ENCODE measurements around the gene PLEKHA4.

Gene PLEKHA4

DNA sequence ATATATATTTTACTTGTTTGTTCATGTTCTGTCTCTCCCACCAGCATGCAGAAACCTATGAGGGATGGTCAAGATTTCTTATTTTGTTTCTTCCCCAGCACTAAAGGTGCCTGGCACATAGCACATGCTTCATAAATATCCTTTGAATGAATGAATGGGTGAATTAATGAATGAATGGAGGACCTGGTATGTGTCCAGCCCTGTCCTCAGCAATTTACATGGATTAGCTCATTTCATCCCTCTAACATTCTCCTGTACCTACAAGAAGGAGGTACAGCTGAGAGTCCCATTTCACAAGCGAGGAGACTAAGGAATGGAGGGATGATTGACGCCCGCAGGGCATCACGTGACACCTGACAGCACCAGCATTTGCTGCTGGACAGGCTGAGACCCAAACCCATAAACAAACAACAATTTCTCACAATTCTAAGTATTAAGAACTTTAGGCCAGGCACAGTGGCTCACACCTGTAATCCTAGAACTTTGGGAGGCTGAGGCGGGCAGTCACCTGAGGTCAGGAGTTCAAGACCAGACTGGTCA is 50.8 kb downstream of the PLEKHA4 start:
- Histone ChIP-seq H3K4me3 (ENCODE audit: insufficient read depth, low read length, poor library complexity, severe bottlenecking) (no peak overlapping the region), H3K9me3 (ENCODE audit: insufficient read depth, low read length) (no peaks in the 10 kb centered on the region), H3F3A (ENCODE audit: insufficient read depth) (peaks cover 1% of the 10 kb centered on the region), H3K27me3 (ENCODE audit: low read length) (no peaks in the 10 kb centered on the region), H3K4me2 (ENCODE audit: low read depth, low read length, poor library complexity, severe bottlenecking) (no peak overlapping the region), H3K9me2 (replicated peaks; ENCODE audit: insufficient read depth, low read length) (no peaks in the 10 kb centered on the region), H3K79me2 (ENCODE audit: insufficient read depth, low read length) (no peaks in the 10 kb centered on the region), H3K9ac (ENCODE audit: low read length) (no peak overlapping the region), H2AFZ (ENCODE audit: low read depth, low read length, severe bottlenecking) (no peak overlapping the region), H3K36me3 (ENCODE audit: low read length) (no peaks in the 10 kb centered on the region), H3K27ac (ENCODE audit: low read depth, low read length) (no peak overlapping the region), H4K20me1 (ENCODE audit: low read depth, low read length) (no peaks in the 10 kb centered on the region)
- TF ChIP-seq, protein P1, sequence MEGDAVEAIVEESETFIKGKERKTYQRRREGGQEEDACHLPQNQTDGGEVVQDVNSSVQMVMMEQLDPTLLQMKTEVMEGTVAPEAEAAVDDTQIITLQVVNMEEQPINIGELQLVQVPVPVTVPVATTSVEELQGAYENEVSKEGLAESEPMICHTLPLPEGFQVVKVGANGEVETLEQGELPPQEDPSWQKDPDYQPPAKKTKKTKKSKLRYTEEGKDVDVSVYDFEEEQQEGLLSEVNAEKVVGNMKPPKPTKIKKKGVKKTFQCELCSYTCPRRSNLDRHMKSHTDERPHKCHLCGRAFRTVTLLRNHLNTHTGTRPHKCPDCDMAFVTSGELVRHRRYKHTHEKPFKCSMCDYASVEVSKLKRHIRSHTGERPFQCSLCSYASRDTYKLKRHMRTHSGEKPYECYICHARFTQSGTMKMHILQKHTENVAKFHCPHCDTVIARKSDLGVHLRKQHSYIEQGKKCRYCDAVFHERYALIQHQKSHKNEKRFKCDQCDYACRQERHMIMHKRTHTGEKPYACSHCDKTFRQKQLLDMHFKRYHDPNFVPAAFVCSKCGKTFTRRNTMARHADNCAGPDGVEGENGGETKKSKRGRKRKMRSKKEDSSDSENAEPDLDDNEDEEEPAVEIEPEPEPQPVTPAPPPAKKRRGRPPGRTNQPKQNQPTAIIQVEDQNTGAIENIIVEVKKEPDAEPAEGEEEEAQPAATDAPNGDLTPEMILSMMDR (IDR thresholded peaks at IDR 0.05; ENCODE audit: insufficient read depth, low read length, poor library complexity, severe bottlenecking) = no peak
- TF ChIP-seq EZH2phosphoT487 (conservative IDR thresholded peaks at IDR 0.05; ENCODE audit: low read length) = no peak

DNA sequence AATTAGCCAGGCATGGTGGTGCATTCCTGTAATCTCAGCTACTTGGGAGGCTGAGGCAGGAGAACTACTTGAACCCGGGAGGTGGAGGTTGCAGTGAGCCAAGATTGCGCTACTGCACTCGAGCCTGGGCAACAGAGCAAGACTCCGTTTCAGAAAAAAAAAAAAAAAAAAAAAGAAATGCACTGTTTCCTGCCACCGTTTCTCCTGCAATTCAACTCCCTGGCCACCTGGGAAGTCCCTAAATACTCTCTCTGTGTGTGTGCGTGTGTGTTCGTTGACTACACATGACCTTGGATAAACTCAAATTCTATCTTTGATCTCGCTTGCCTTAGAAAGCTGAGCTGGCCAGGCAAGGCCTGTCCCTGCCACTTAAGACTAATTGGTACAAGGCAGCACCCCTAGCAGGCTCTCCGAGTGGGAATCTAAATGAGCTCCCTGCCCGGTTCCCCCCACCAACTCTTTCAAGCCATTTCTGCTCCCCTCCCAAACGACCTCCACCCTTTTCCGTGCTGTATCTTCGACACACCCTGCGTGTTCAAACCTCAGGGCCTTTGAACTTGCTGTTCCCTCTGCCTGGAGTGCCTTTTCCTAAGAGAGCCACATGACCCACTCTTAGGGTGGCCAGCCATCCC is 52.4 kb downstream of the PLEKHA4 start:
- Histone ChIP-seq H3K9me2 (replicated peaks; ENCODE audit: insufficient read depth, low read length) (no peaks in the 10 kb centered on the region), H3K9ac (ENCODE audit: low read length) (no peak overlapping the region), H3F3A (ENCODE audit: insufficient read depth) (peaks cover 5% of the 10 kb centered on the region), H3K27me3 (ENCODE audit: low read length) (no peaks in the 10 kb centered on the region), H3K27ac (ENCODE audit: low read depth, low read length) (no peak overlapping the region), H3K79me2 (ENCODE audit: insufficient read depth, low read length) (no peaks in the 10 kb centered on the region), H3K4me3 (ENCODE audit: insufficient read depth, low read length, poor library complexity, severe bottlenecking) (no peak overlapping the region), H2AFZ (ENCODE audit: low read depth, low read length, severe bottlenecking) (no peak overlapping the region), H4K20me1 (ENCODE audit: low read depth, low read length) (no peaks in the 10 kb centered on the region), H3K36me3 (ENCODE audit: low read length) (no peaks in the 10 kb centered on the region), H3K4me2 (ENCODE audit: low read depth, low read length, poor library complexity, severe bottlenecking) (no peak overlapping the region), H3K9me3 (ENCODE audit: insufficient read depth, low read length) (no peaks in the 10 kb centered on the region)
- no peak for TF ChIP-seq EZH2phosphoT487 (conservative IDR thresholded peaks at IDR 0.05; ENCODE audit: low read length)

DNA sequence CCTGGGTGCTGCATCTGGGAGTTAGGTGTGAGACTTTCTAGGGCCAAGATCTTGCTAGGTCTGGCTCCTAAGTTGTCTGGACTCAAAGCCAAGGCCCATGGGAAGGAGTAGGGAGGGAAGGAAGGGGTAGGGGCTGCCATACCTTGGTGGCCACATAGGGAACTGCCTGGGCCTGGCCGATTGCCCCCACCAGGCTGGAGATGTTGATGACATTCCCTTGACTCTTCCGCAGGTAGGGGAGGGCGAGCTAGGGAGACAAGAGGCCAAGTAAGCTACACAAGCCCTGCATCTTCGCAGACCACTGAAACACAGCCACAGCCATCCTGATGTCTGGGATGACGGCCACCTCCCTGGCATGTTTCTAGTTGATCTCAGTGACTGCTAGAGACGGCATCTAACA is 53.5 kb downstream of the PLEKHA4 start:
- Histone ChIP-seq H3K9me2 (replicated peaks; ENCODE audit: insufficient read depth, low read length) (no peaks in the 10 kb centered on the region), H3K79me2 (ENCODE audit: insufficient read depth, low read length) (peaks cover 7% of the 10 kb centered on the region), H4K20me1 (ENCODE audit: low read depth, low read length) (no peaks in the 10 kb centered on the region), H2AFZ (ENCODE audit: low read depth, low read length, severe bottlenecking) (no peak overlapping the region), H3K27me3 (ENCODE audit: low read length) (no peaks in the 10 kb centered on the region), H3K9me3 (ENCODE audit: insufficient read depth, low read length) (no peaks in the 10 kb centered on the region), H3F3A (ENCODE audit: insufficient read depth) (peaks cover 11% of the 10 kb centered on the region), H3K27ac (ENCODE audit: low read depth, low read length) (no peak overlapping the region), H3K9ac (ENCODE audit: low read length) (no peak overlapping the region), H3K36me3 (ENCODE audit: low read length) (no peaks in the 10 kb centered on the region), H3K4me2 (ENCODE audit: low read depth, low read length, poor library complexity, severe bottlenecking) (no peak overlapping the region), H3K4me3 (ENCODE audit: insufficient read depth, low read length, poor library complexity, severe bottlenecking) (no peak overlapping the region)
- TF ChIP-seq, protein P1 (IDR thresholded peaks at IDR 0.05; ENCODE audit: insufficient read depth, low read length, poor library complexity, severe bottlenecking) = no peak
- no peak for TF ChIP-seq EZH2phosphoT487 (conservative IDR thresholded peaks at IDR 0.05; ENCODE audit: low read length)

Data from SU-DHL-6 (cell line).